ENCODE data around the gene TAF10.

Gene TAF10

GRCh38 chr11:6601041-6601461 is 11.0 kb downstream of the TAF10 start:
- no peak overlapping the region for H3K4me2 ChIP-seq (ENCODE audit: low read depth, low read length)
- H3K4me3 ChIP-seq (ENCODE audit: low read length): no peak overlapping the region
- H3K27ac ChIP-seq (ENCODE audit: low read length): no peak overlapping the region
- no peaks in the 10 kb centered on the region for H3K27me3 ChIP-seq (replicated peaks; ENCODE audit: insufficient read depth, low read length)
- DNase-seq: no peak
- TF ChIP-seq CTCF (IDR thresholded peaks at IDR 0.05; ENCODE audit: low read length): no peak
- no peak for TF ChIP-seq EZH2phosphoT487 (IDR thresholded peaks at IDR 0.05; ENCODE audit: low read length)
- no peak for TF ChIP-seq EZH2 (optimal IDR thresholded peaks at IDR 0.05; ENCODE audit: low read depth, low read length)
- H3K9ac ChIP-seq (ENCODE audit: low read length): no peak overlapping the region
- H3K36me3 ChIP-seq (replicated peaks; ENCODE audit: insufficient read depth, low read length): peaks cover 10% of the 10 kb centered on the region; the same call in 1 of the 2 replicates
- peaks cover 11% of the 10 kb centered on the region for H3F3A ChIP-seq (ENCODE audit: insufficient read depth, low read length)
- peaks cover 88% of the 10 kb centered on the region for H3K79me2 ChIP-seq (ENCODE audit: low read length)
- H3K9me3 ChIP-seq (replicated peaks; ENCODE audit: insufficient read depth, low read length): no peaks in the 10 kb centered on the region
- H3K9me2 ChIP-seq (replicated peaks; ENCODE audit: insufficient read depth, low read length): no peaks in the 10 kb centered on the region
- H3K4me1 ChIP-seq (ENCODE audit: low read length): peaks cover 21% of the 10 kb centered on the region
- H2AFZ ChIP-seq (ENCODE audit: low read length): no peak overlapping the region
- peaks cover 9% of the 10 kb centered on the region; the same call in 1 of the 2 replicates for H4K20me1 ChIP-seq (ENCODE audit: insufficient read depth, low read length)

- Histone ChIP-seq H3K9ac (ENCODE audit: low read length) (no peak overlapping the region), H3K4me3 (ENCODE audit: low read length) (no peak overlapping the region), H3K79me2 (ENCODE audit: low read length) (peaks cover 86% of the 10 kb centered on the region), H3K9me3 (replicated peaks; ENCODE audit: insufficient read depth, low read length) (no peaks in the 10 kb centered on the region), H4K20me1 (ENCODE audit: insufficient read depth, low read length) (peaks cover 9% of the 10 kb centered on the region; the same call in 1 of the 2 replicates), H3K9me2 (replicated peaks; ENCODE audit: insufficient read depth, low read length) (no peaks in the 10 kb centered on the region), H3K36me3 (replicated peaks; ENCODE audit: insufficient read depth, low read length) (peaks cover 10% of the 10 kb centered on the region; the same call in 1 of the 2 replicates), H3K4me2 (ENCODE audit: low read depth, low read length) (no peak overlapping the region), H3K4me1 (ENCODE audit: low read length) (peaks cover 14% of the 10 kb centered on the region), H2AFZ (ENCODE audit: low read length) (no peak overlapping the region), H3K27me3 (replicated peaks; ENCODE audit: insufficient read depth, low read length) (no peaks in the 10 kb centered on the region), H3K27ac (ENCODE audit: low read length) (no peak overlapping the region), H3F3A (ENCODE audit: insufficient read depth, low read length) (peaks cover 10% of the 10 kb centered on the region)
- TF ChIP-seq CTCF (IDR thresholded peaks at IDR 0.05; ENCODE audit: low read length) (no peak), EZH2phosphoT487 (IDR thresholded peaks at IDR 0.05; ENCODE audit: low read length) (no peak), EZH2 (optimal IDR thresholded peaks at IDR 0.05; ENCODE audit: low read depth, low read length) (no peak)
- DNase-seq: no peak
These were observed 12.1 kb downstream of the TAF10 start for GRCh38 chr11:6599881-6600390.

GRCh38 chr11:6599449-6599848 is 12.6 kb downstream of the TAF10 start:
- Histone ChIP-seq H4K20me1 (ENCODE audit: insufficient read depth, low read length) (peaks cover 9% of the 10 kb centered on the region; the same call in 1 of the 2 replicates), H3K79me2 (ENCODE audit: low read length) (peaks cover 84% of the 10 kb centered on the region), H3K36me3 (replicated peaks; ENCODE audit: insufficient read depth, low read length) (peaks cover 10% of the 10 kb centered on the region; the same call in 1 of the 2 replicates), H3K4me3 (ENCODE audit: low read length) (no peak overlapping the region), H3K4me1 (ENCODE audit: low read length) (peaks cover 9% of the 10 kb centered on the region), H3K9ac (ENCODE audit: low read length) (no peak overlapping the region), H3K4me2 (ENCODE audit: low read depth, low read length) (no peak overlapping the region), H3F3A (ENCODE audit: insufficient read depth, low read length) (peaks cover 6% of the 10 kb centered on the region), H2AFZ (ENCODE audit: low read length) (no peak overlapping the region), H3K27ac (ENCODE audit: low read length) (no peak overlapping the region), H3K9me3 (replicated peaks; ENCODE audit: insufficient read depth, low read length) (no peaks in the 10 kb centered on the region), H3K9me2 (replicated peaks; ENCODE audit: insufficient read depth, low read length) (no peaks in the 10 kb centered on the region), H3K27me3 (replicated peaks; ENCODE audit: insufficient read depth, low read length) (no peaks in the 10 kb centered on the region)
- TF ChIP-seq CTCF (IDR thresholded peaks at IDR 0.05; ENCODE audit: low read length) (no peak), EZH2 (optimal IDR thresholded peaks at IDR 0.05; ENCODE audit: low read depth, low read length) (no peak), EZH2phosphoT487 (IDR thresholded peaks at IDR 0.05; ENCODE audit: low read length) (no peak)
- no peak for DNase-seq
